Measurements from ENCODE around the gene HERPUD1.

HERPUD1 gene

GRCh38 chr16:56915336-56916119 is 16.4 kb upstream of the HERPUD1 start:
- TF ChIP-seq FOXP2 (optimal IDR thresholded peaks at IDR 0.05; ENCODE audit: borderline replicate concordance, extremely low read depth, extremely low read length, insufficient read depth) (no peak), POLR2AphosphoS5 (IDR thresholded peaks at IDR 0.05; ENCODE audit: low read depth, low read length) (no peak), TAF1 (IDR thresholded peaks at IDR 0.05; ENCODE audit: borderline replicate concordance, insufficient read depth, low read length) (no peak), SIN3A (IDR thresholded peaks at IDR 0.05; ENCODE audit: borderline replicate concordance, insufficient read depth, low read length) (no peak), REST (IDR thresholded peaks at IDR 0.05; ENCODE audit: insufficient read depth in 1 of 2, low read depth in 2 of 2, low read length in 2 of 2) (no peak)

GRCh38 chr16:56916571-56917403 is 15.2 kb upstream of the HERPUD1 start:
- TF ChIP-seq SIN3A (IDR thresholded peaks at IDR 0.05; ENCODE audit: borderline replicate concordance, insufficient read depth, low read length): no peak
- TF ChIP-seq FOXP2 (optimal IDR thresholded peaks at IDR 0.05; ENCODE audit: borderline replicate concordance, extremely low read depth, extremely low read length, insufficient read depth): no peak
- no peak for TF ChIP-seq REST (IDR thresholded peaks at IDR 0.05; ENCODE audit: insufficient read depth in 1 of 2, low read depth in 2 of 2, low read length in 2 of 2)
- no peak for TF ChIP-seq POLR2AphosphoS5 (IDR thresholded peaks at IDR 0.05; ENCODE audit: low read depth, low read length)
- TF ChIP-seq TAF1 (IDR thresholded peaks at IDR 0.05; ENCODE audit: borderline replicate concordance, insufficient read depth, low read length): no peak

- no peak for TF ChIP-seq SIN3A (IDR thresholded peaks at IDR 0.05; ENCODE audit: borderline replicate concordance, insufficient read depth, low read length)
- no peak for TF ChIP-seq TAF1 (IDR thresholded peaks at IDR 0.05; ENCODE audit: borderline replicate concordance, insufficient read depth, low read length)
- no peak for TF ChIP-seq REST (IDR thresholded peaks at IDR 0.05; ENCODE audit: insufficient read depth in 1 of 2, low read depth in 2 of 2, low read length in 2 of 2)
- no peak for TF ChIP-seq POLR2AphosphoS5 (IDR thresholded peaks at IDR 0.05; ENCODE audit: low read depth, low read length)
- TF ChIP-seq FOXP2 (optimal IDR thresholded peaks at IDR 0.05; ENCODE audit: borderline replicate concordance, extremely low read depth, extremely low read length, insufficient read depth): no peak
Measured at GRCh38 chr16:56918467-56919012, 13.4 kb upstream of the HERPUD1 start.

- TF ChIP-seq REST (IDR thresholded peaks at IDR 0.05; ENCODE audit: insufficient read depth in 1 of 2, low read depth in 2 of 2, low read length in 2 of 2) (no peak), TAF1 (IDR thresholded peaks at IDR 0.05; ENCODE audit: borderline replicate concordance, insufficient read depth, low read length) (no peak), SIN3A (IDR thresholded peaks at IDR 0.05; ENCODE audit: borderline replicate concordance, insufficient read depth, low read length) (no peak), FOXP2 (optimal IDR thresholded peaks at IDR 0.05; ENCODE audit: borderline replicate concordance, extremely low read depth, extremely low read length, insufficient read depth) (no peak), POLR2AphosphoS5 (IDR thresholded peaks at IDR 0.05; ENCODE audit: low read depth, low read length) (no peak)
Measured at GRCh38 chr16:56919099-56919800, 12.7 kb upstream of the HERPUD1 start.

Measured in PFSK-1 (cell line).